Astrocyte of the spinal cord (primary cell): Measurements from ENCODE around the gene TUBA4B.

Experiments used
- DNase-seq: peaks from one replicate; pipeline ENCODE4 v3.0.0; 2011; ENCODE audit warnings: low read depth, low spot score
- H3K4me3 ChIP-seq: 2 replicates; pipeline ENCODE4 v1.5.1; 2011; ENCODE audit warnings: low read depth, mild to moderate bottlenecking, low read length, moderate library complexity
- CTCF ChIP-seq: IDR thresholded peaks from 2 replicates; pipeline ENCODE4 v1.5.1; 2012; ENCODE audit warnings: low read depth, mild to moderate bottlenecking, low read length, inconsistent platforms
- in situ Hi-C: cut with HindIII; loops from 2 replicates; pipeline ENCODE4 v1.10.0; 2017; ENCODE audit warnings: low sequenced_read_pairs

Gene TUBA4B

GRCh38 chr2:219268294-219268693 lies 15.3 kb downstream of the TUBA4B start:
- TF ChIP-seq CTCF: no peak
- no peak overlapping the region for H3K4me3 ChIP-seq
- in situ Hi-C loops: no loop called here
- no peak for DNase-seq

GRCh38 chr2:219269362-219270054 lies 16.5 kb downstream of the TUBA4B start:
- in situ Hi-C loops: no loop called here
- TF ChIP-seq CTCF: no peak
- no peak overlapping the region for H3K4me3 ChIP-seq
- DNase-seq: no peak

- no peak overlapping the region for H3K4me3 ChIP-seq
- in situ Hi-C loops: no loop called here
- DNase-seq: no peak
- TF ChIP-seq CTCF: no peak
These were observed 17.0 kb downstream of the TUBA4B start for GRCh38 chr2:219270055-219270372.

GRCh38 chr2:219271021-219271420 lies 18.0 kb downstream of the TUBA4B start:
- H3K4me3 ChIP-seq: no peak overlapping the region
- in situ Hi-C loops: no loop called here
- no peak for TF ChIP-seq CTCF
- DNase-seq: no peak

GRCh38 chr2:219272356-219272755 lies 19.3 kb downstream of the TUBA4B start:
- DNase-seq: no peak
- in situ Hi-C loops: no loop called here
- no peak overlapping the region for H3K4me3 ChIP-seq
- TF ChIP-seq CTCF: no peak

- in situ Hi-C loops: no loop called here
- TF ChIP-seq CTCF: no peak
- DNase-seq: no peak
- no peak overlapping the region for H3K4me3 ChIP-seq
These were observed 20.0 kb downstream of the TUBA4B start for GRCh38 chr2:219272995-219273394.

GRCh38 chr2:219273937-219274336 lies 20.9 kb downstream of the TUBA4B start:
- no peak for DNase-seq
- no peak for TF ChIP-seq CTCF
- in situ Hi-C loops: no loop called here
- H3K4me3 ChIP-seq: no peak overlapping the region
